GM19452 (cell line): ENCODE data around the gene RAB44.

ENCODE experiments used
- ATAC-seq: cut with Tn5 transposase; IDR thresholded peaks from one replicate; pipeline ENCODE4 v1.9.1; 2021; ENCODE audit not compliant: unreplicated experiment

Gene RAB44

GRCh38 chr6:36765594-36766398, 68.2 kb downstream of the RAB44 start:
- ATAC-seq, result peak; percentile 68

DNA sequence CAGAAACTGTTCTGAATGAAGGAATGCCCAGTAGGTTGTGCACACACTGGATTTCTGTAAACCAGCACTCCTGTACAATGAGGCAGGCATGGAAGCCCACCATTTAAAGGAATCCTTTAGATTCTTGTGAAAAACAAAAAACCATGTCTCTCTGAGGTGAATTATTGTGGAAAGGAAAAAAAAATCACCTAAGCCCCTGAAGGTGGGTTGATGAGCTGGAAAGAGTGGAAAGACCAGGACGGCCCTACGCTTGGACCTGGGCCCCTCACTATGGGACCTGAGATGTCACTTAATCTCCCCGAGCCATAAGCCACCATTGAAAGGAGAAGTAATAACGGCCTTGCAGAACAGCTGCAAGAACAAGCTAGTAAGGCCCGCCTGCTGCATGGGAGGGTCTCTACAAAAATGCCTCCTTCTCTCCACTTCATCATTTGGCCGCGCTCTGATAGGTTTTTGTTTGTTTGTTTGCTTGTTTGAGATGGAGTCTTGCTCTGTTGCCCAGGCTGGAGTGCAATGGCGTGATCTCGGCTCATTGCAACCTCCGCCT, 68.8 kb downstream of the RAB44 start:
- ATAC-seq, result no peak

GRCh38 chr6:36769183-36769675, 71.6 kb downstream of the RAB44 start:
- ATAC-seq, result no peak

DNA sequence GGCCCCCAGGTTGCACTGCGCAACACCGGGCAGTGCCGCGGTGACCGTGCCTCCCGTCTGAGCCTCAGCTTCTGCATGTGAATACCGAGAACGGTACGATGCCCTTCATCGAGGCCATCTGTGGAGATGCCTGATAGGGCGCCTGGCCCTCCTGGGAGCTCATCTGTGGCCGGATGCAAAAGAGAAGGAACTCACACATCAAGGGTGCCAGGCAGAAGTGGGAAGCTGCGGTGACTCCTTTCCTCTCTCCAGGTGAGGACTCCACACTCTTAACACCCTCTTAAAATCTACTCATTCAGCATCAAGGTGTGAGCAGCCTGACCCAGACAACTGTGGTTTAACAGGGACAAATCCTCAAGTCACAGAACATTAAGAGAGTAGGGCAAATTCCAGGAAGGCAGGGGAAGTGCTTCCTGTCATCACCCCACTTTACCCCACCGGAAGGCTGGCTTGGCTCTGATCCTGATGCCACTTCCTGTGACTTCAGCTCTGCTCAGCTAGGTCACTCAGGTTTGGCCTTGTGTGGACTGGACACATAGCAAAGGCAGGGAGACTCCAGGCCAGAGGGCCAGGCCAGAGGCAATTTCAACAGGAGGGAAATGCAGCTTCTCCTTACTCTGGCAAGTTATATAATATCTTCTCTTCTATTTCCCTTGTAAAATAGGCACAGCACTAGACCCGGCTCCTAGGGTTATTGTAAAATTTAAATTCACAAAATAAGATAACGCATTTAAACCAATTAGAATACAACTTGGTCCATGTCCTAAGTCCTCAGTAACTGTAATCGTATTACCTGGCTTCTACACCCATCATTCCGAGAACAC, 72.3 kb downstream of the RAB44 start:
- no peak for ATAC-seq

- no peak for ATAC-seq
These were observed 73.5 kb downstream of the RAB44 start for GRCh38 chr6:36771145-36771544.

DNA sequence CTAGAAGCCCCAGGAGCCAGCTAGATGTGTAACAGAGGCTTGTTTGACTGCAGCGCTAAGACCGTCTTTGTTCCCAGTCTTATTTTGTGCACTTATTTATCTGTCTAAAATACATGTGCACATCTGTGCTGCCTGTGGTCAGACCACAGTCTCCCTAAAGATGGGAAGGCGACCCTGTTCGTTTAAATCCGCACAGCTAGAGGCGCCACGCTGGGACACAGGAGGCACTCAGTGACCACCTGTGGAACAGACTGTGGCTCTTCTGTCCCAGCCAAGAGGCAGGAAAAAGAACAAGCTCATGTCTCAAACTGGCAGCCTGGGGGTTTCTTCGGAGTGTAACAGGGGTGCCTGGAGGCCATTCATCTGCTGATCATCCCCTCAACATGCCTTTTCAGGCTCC, 74.8 kb downstream of the RAB44 start:
- ATAC-seq, result no peak

DNA sequence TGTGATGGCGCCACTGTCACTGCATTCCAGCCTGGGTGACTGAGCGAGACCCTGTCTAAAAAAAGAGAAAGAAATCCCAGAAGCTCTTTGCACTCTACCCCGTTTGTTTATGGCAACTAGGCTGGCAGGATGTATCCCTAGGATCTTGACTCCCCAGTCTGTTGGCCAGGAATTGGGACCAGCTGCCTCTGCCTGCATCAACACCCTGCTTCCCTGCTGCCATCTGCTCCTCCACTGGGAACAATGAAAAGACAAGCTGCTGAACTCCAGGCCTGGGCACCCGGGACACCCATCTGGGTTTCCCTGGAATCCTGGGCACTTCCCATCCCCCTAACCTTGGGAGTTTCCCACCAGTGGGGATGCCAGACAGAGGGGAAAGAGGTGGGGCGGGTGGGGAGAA, 76.7 kb downstream of the RAB44 start:
- ATAC-seq, result no peak

DNA sequence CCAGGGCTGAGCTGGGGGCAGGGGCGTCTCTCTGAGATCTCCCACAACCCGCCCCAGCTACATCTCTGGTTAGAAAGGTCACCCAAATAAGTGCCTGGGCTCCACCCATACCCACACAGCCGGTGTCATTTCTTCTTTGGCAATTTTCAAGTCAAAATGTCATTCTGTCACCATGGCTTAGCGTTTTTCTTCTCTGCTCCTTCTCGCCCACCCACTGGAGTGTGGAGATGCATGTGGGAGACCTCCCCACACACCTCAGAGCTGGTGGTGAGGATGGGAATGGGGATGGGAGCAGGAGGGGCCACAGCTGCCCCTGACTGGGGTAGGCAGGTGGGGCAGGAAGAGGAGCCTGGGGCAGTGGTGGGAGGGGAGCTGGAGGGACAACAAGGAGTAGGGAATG, 78.5 kb downstream of the RAB44 start:
- no peak for ATAC-seq

DNA sequence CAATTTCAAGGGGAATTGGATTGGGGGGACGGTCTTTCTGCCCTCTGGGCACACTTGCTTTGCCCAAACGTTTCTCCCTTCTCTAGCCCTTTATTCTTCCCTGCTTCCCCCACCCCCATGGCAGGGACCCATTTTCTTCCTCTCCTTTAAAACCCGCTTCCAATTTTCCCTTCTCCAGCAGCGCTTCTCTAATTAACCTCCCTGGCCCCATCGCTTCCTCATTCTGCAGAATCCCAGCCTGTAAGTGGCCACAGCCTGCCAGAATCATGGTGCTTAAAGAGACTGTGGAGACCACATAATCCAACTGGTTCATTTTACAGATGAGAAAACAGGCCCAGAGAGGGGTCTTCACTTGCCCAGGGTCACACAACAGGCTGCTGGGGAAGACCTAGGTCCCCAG, 80.2 kb downstream of the RAB44 start:
- no peak for ATAC-seq

DNA sequence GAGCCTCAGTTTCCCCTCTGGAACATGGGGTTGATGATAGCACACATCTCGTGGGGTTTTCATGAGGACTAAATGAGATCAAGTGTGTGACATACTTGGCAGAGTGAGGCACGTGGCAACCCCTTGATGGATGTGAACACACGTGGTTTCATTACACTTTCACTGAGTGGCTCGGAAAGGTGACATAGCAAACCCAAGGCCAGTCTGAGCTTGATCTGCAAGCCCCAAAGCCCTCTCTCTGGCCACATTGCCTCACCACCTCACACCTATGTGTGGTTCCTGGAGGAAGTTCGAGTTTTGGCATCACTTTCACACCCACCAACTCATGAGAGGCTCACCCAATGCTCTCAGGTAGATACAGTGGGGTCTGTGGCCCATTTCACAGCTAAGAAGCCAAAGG, 81.6 kb downstream of the RAB44 start:
- ATAC-seq, result no peak

- no peak for ATAC-seq
These were observed 83.0 kb downstream of the RAB44 start for GRCh38 chr6:36780442-36781177.

GRCh38 chr6:36781669-36782068, 84.0 kb downstream of the RAB44 start:
- ATAC-seq, result no peak
